GM23338 (cell line): ENCODE results near the gene NBPF12.
"Not testable (repeated sequence)": the region's sequence is repeated elsewhere in the genome, so short reads cannot be mapped to it uniquely, and the experiment has no call there.

Source experiments
- CTCF ChIP-seq, 2 experiments: fragments of 200-600 bp in 1 of 2; sonication (generic) in 1 of 2; conservative IDR thresholded peaks; 2 replicates each; pipeline versions ENCODE4 v1.5.1 to v1.6.1; 2016 to 2017; ENCODE audit warnings: antibody characterized with exemption in 2 of 2, low read depth in 2 of 2, mild to moderate bottlenecking in 2 of 2, moderate library complexity in 1 of 2
- EZH2phosphoT487 ChIP-seq: fragments of 200-600 bp; sonication (generic); IDR thresholded peaks from one replicate; pipeline ENCODE4 v1.8.1; 2018; ENCODE audit warnings: antibody characterized with exemption; ENCODE audit not compliant: unreplicated experiment

DNA sequence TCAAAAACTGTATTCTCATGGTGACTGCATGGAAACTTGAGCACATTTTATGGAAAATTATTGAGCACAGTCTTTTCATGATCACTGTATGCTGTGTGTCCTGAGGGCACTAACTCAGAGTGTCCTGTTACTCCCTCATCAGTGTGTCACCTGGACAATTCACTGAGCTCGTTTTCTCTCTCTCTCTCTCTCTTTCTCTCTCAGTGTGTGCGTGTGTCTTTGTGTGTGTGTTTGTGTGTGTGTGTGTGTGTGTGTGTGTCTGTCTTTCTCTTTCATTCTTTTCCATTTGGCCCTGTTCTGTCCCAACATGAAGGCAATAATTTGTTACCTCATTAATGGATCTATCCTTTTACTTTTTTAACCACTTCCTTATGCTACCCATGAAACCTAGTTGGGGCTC, 49.4 kb downstream of the NBPF12 start:
- TF ChIP-seq EZH2phosphoT487; CTCF (conservative IDR thresholded peaks at IDR 0.05; ENCODE audit: low read depth in 2 of 2): not testable (repeated sequence)
